Mammary epithelial cell (primary cell): ENCODE results near the gene GLOD5.

Source experiments
- EZH2 ChIP-seq: IDR thresholded peaks from 2 replicates; pipeline ENCODE4 v1.6.1; 2012; ENCODE audit warnings: low read length, inconsistent platforms, borderline replicate concordance
- TF ChIP-seq, protein P1 (sequence below), 2 donors: IDR thresholded peaks in 1 of 2; conservative IDR thresholded peaks in 1 of 2; 2 replicates each; pipeline ENCODE4 v1.5.1; 2011 to 2012; ENCODE audit warnings: inconsistent platforms in 2 of 2, low read length in 2 of 2, mild to moderate bottlenecking in 2 of 2, control low read depth in 1 of 2, low read depth in 1 of 2; ENCODE audit not compliant: insufficient read depth in 1 of 2; ENCODE audit errors: extremely low read depth in 1 of 2

DNA sequence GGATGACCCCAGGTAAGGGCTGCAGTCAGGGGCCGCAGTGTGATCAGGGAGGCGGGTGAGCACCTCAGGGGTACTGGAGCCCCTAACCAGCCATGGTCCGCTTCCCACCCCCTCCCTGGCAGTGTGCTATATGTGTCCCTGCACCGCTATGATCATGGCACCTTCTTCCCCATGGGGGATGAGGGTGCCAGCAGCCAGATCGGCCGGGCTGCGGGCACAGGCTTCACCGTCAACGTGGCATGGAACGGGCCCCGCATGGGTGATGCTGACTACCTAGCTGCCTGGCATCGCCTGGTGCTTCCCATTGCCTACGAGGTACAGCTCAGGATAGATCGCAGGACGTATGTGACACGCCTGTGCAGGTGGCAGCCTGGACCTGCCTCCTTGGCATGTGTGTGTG is 56.6 kb downstream of the GLOD5 start:
- TF ChIP-seq, protein P1, sequence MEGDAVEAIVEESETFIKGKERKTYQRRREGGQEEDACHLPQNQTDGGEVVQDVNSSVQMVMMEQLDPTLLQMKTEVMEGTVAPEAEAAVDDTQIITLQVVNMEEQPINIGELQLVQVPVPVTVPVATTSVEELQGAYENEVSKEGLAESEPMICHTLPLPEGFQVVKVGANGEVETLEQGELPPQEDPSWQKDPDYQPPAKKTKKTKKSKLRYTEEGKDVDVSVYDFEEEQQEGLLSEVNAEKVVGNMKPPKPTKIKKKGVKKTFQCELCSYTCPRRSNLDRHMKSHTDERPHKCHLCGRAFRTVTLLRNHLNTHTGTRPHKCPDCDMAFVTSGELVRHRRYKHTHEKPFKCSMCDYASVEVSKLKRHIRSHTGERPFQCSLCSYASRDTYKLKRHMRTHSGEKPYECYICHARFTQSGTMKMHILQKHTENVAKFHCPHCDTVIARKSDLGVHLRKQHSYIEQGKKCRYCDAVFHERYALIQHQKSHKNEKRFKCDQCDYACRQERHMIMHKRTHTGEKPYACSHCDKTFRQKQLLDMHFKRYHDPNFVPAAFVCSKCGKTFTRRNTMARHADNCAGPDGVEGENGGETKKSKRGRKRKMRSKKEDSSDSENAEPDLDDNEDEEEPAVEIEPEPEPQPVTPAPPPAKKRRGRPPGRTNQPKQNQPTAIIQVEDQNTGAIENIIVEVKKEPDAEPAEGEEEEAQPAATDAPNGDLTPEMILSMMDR (conservative IDR thresholded peaks at IDR 0.05 in 1 of 2, IDR thresholded peaks at IDR 0.05 in 1 of 2; ENCODE audit: extremely low read depth in 1 of 2, insufficient read depth in 1 of 2, low read depth in 1 of 2, low read length in 2 of 2) = no peak
- no peak for TF ChIP-seq EZH2
